H9 (cell line): ENCODE measurements around the gene RGS6. TPM values are rescaled to one million over a fixed set of nuclear protein-coding genes. Genes with fewer than 3 reads are reported as not detected.

Experiments used
- DNase-seq: peaks from one replicate; pipeline ENCODE4 v3.0.0-alpha.2; 2017
- H2AFZ ChIP-seq: one replicate; pipeline ENCODE4 v1.6.1; 2013; ENCODE audit warnings: mild to moderate bottlenecking, low read length, control low read depth, moderate library complexity
- H2AK5ac ChIP-seq: 2 replicates; pipeline ENCODE4 v1.6.1; 2013; ENCODE audit warnings: low read length, control low read depth, mixed read lengths; ENCODE audit not compliant: insufficient read length
- H2BK120ac ChIP-seq: one replicate; pipeline ENCODE4 v1.6.1; 2013; ENCODE audit warnings: low read depth, mild to moderate bottlenecking, low read length, control low read depth, inconsistent platforms; ENCODE audit not compliant: poor library complexity, severe bottlenecking
- H2BK12ac ChIP-seq: 2 replicates; pipeline ENCODE4 v1.6.1; 2013; ENCODE audit warnings: low read length, control low read depth, mixed read lengths, low read depth; ENCODE audit not compliant: insufficient read length
- H2BK15ac ChIP-seq: 2 replicates; pipeline ENCODE4 v1.6.1; 2013; ENCODE audit warnings: low read depth, low read length, control low read depth
- H2BK20ac ChIP-seq: one replicate; pipeline ENCODE4 v1.6.1; 2013; ENCODE audit warnings: low read depth, mild to moderate bottlenecking, low read length, control low read depth, inconsistent platforms; ENCODE audit not compliant: poor library complexity, severe bottlenecking
- H2BK5ac ChIP-seq: 2 replicates; pipeline ENCODE4 v1.6.1; 2013; ENCODE audit warnings: low read length, control low read depth, mixed read lengths; ENCODE audit not compliant: insufficient read length
- H3K14ac ChIP-seq: 2 replicates; pipeline ENCODE4 v1.6.1; 2013; ENCODE audit warnings: low read length, control low read depth; ENCODE audit not compliant: insufficient read depth
- H3K18ac ChIP-seq: 2 replicates; pipeline ENCODE4 v1.6.1; 2013; ENCODE audit warnings: low read depth, mild to moderate bottlenecking, mixed read lengths, low read length, control low read depth; ENCODE audit not compliant: insufficient read length
- H3K23ac ChIP-seq: 2 replicates; pipeline ENCODE4 v1.6.1; 2013; ENCODE audit warnings: low read length, control low read depth, mixed read lengths, low read depth; ENCODE audit not compliant: insufficient read length
- H3K23me2 ChIP-seq: 2 replicates; pipeline ENCODE4 v1.6.1; 2013; ENCODE audit warnings: low read depth, mild to moderate bottlenecking, mixed read lengths, low read length, control low read depth; ENCODE audit not compliant: insufficient read length, poor library complexity, severe bottlenecking
- H3K27ac ChIP-seq: 2 replicates; pipeline ENCODE4 v1.5.1; 2013; ENCODE audit warnings: low read length, control low read depth, mixed read lengths, low read depth; ENCODE audit not compliant: insufficient read length
- H3K27me3 ChIP-seq: 2 replicates; pipeline ENCODE4 v1.6.1; 2013; ENCODE audit warnings: low read length, control low read depth, inconsistent platforms; ENCODE audit not compliant: insufficient read depth
- H3K4ac ChIP-seq: 2 replicates; pipeline ENCODE4 v1.6.1; 2013; ENCODE audit warnings: low read depth, mild to moderate bottlenecking, control low read depth, inconsistent platforms, low read length, moderate library complexity
- H3K4me1 ChIP-seq: 2 replicates; pipeline ENCODE4 v1.6.1; 2013; ENCODE audit warnings: low read length, control low read depth, inconsistent platforms; ENCODE audit not compliant: insufficient read depth
- H3K4me2 ChIP-seq: 2 replicates; pipeline ENCODE4 v1.6.1; 2013; ENCODE audit warnings: low read length, control low read depth, mixed read lengths; ENCODE audit not compliant: insufficient read length, insufficient read depth
- H3K56ac ChIP-seq: 2 replicates; pipeline ENCODE4 v1.6.1; 2013; ENCODE audit warnings: low read depth, mild to moderate bottlenecking, mixed read lengths, low read length, control low read depth; ENCODE audit not compliant: insufficient read length
- H3K79me1 ChIP-seq: 2 replicates; pipeline ENCODE4 v1.6.1; 2013; ENCODE audit warnings: low read depth, mild to moderate bottlenecking, moderate library complexity, low read length, control low read depth, inconsistent platforms; ENCODE audit not compliant: insufficient read depth, poor library complexity, severe bottlenecking
- H3K79me2 ChIP-seq: 2 replicates; pipeline ENCODE4 v1.6.1; 2013; ENCODE audit warnings: low read length, control low read depth, inconsistent platforms; ENCODE audit not compliant: insufficient read depth
- H3K9ac ChIP-seq: 2 replicates; pipeline ENCODE4 v1.6.1; 2013; ENCODE audit warnings: low read length, control low read depth, mixed read lengths; ENCODE audit not compliant: insufficient read length; ENCODE audit errors: extremely low read depth
- H3K9me3 ChIP-seq: one replicate; pipeline ENCODE4 v1.6.1; 2013; ENCODE audit warnings: low read depth, low read length, inconsistent platforms; ENCODE audit not compliant: control insufficient read depth
- H3T11ph ChIP-seq: one replicate; pipeline ENCODE4 v1.6.1; 2013; ENCODE audit warnings: mild to moderate bottlenecking, low read length, control low read depth, inconsistent platforms
- H4K20me1 ChIP-seq: one replicate; pipeline ENCODE4 v1.6.1; 2013; ENCODE audit not compliant: control insufficient read depth, insufficient read length, insufficient read depth
- H4K5ac ChIP-seq: 2 replicates; pipeline ENCODE4 v1.6.1; 2013; ENCODE audit warnings: low read depth, mild to moderate bottlenecking, mixed read lengths, low read length, control low read depth; ENCODE audit not compliant: insufficient read length
- H4K8ac ChIP-seq: replicated peaks from 2 replicates; pipeline ENCODE4 v1.6.1; 2013; ENCODE audit warnings: low read length, control low read depth, mixed read lengths, low read depth; ENCODE audit not compliant: insufficient read length
- H4K91ac ChIP-seq: 2 replicates; pipeline ENCODE4 v1.6.1; 2013; ENCODE audit warnings: low read depth, mild to moderate bottlenecking, moderate library complexity, mixed read lengths, low read length, control low read depth; ENCODE audit not compliant: insufficient read length
- H3K27ac Mint-ChIP-seq, 3 experiments: 2 replicates in 2 of 3; 3 replicates in 1 of 3; pipeline ENCODE4 v1.8.0; 2020 to 2021; ENCODE audit warnings: mixed read lengths in 3 of 3, mild to moderate bottlenecking in 1 of 3, moderate library complexity in 1 of 3
- H3K27me3 Mint-ChIP-seq: 2 replicates; pipeline ENCODE4 v1.8.0; 2021; ENCODE audit warnings: low read depth, mild to moderate bottlenecking, moderate library complexity, mixed read lengths
- H3K36me3 Mint-ChIP-seq, 3 experiments: 2 replicates in 2 of 3; 3 replicates in 1 of 3; pipeline ENCODE4 v1.8.0; 2020 to 2021; ENCODE audit warnings: low read depth in 3 of 3, mixed read lengths in 3 of 3; ENCODE audit not compliant: insufficient read depth in 1 of 3
- H3K4me1 Mint-ChIP-seq, 2 experiments: 2 replicates each; pipeline ENCODE4 v1.8.0; 2020; ENCODE audit warnings: mixed read lengths in 2 of 2
- H3K4me3 Mint-ChIP-seq, 2 experiments: 2 replicates in 1 of 2; 3 replicates in 1 of 2; pipeline ENCODE4 v1.8.0; 2020 to 2021; ENCODE audit warnings: mild to moderate bottlenecking in 2 of 2, mixed read lengths in 2 of 2, moderate library complexity in 1 of 2
- H3K9me3 Mint-ChIP-seq, 2 experiments: 2 replicates in 1 of 2; 3 replicates in 1 of 2; pipeline ENCODE4 v1.8.0; 2020; ENCODE audit warnings: mild to moderate bottlenecking in 2 of 2, mixed read lengths in 2 of 2, moderate library complexity in 1 of 2
- CTCF ChIP-seq: fragments of 200-600 bp; sonication (generic); conservative IDR thresholded peaks from 3 replicates; pipeline ENCODE4 v1.8.0; 2021; ENCODE audit warnings: antibody characterized with exemption, mild to moderate bottlenecking
- WGBS: extraction: QIAGEN DNeasy Blood & Tissue Kit; methylation state at CpG from one replicate; pipeline ENCODE4 v1.1.7; 2013; ENCODE audit warnings: missing lambda C conversion rate, low lambda C conversion rate, mixed read lengths; ENCODE audit not compliant: insufficient read length; ENCODE audit errors: extremely low coverage; 5-methylcytosine and 5-hydroxymethylcytosine counted together
- total RNA-seq: library from RNA; stranded (reverse); gene quantifications from 2 replicates; pipeline ENCODE4 v1.2.1, GENCODE V29; 2021

The RGS6 gene
- total RNA-seq, 1 experiment from 2014 or later, result 3.0 TPM

- Histone ChIP-seq H3K79me2 (no peaks in the 10 kb centered on the region), H4K8ac (no peak overlapping the region), H3K4ac (no peak overlapping the region), H3K23ac (no peak overlapping the region), H3K27me3 (no peaks in the 10 kb centered on the region), H2AK5ac (no peak overlapping the region), H3T11ph (no peak overlapping the region), H3K9ac (no peak overlapping the region), H3K4me1 (peaks cover 2% of the 10 kb centered on the region; the same call in 1 of the 2 replicates), H2BK15ac (no peak overlapping the region), H3K27ac (no peak overlapping the region), H3K23me2 (no peaks in the 10 kb centered on the region), H3K14ac (no peak overlapping the region), H2BK12ac (no peak overlapping the region), H4K20me1 (no peaks in the 10 kb centered on the region), H3K56ac (no peak overlapping the region), H2BK5ac (no peak overlapping the region), H4K5ac (no peak overlapping the region), H3K9me3 (no peaks in the 10 kb centered on the region), H2BK20ac (no peak overlapping the region), H2BK120ac (no peak overlapping the region), H3K4me2 (no peak overlapping the region), H3K18ac (no peak overlapping the region), H4K91ac (no peak overlapping the region), H3K79me1 (no peaks in the 10 kb centered on the region), H2AFZ (no peak overlapping the region)
- H3K9me3 Mint-ChIP-seq, result no peaks in the 10 kb centered on the region; a peak in 1 of 5 replicates
- no CpG with 5 or more reads among the region's 5 CpGs for WGBS
- H3K27ac Mint-ChIP-seq, result peak overlapping the region in 1 of 3 experiments; percentile 16; a peak in 1 of 7 replicates
- no peak overlapping the region for H3K4me3 Mint-ChIP-seq
- H3K27me3 Mint-ChIP-seq, result peaks cover 3% of the 10 kb centered on the region; the same call in 1 of the 2 replicates
- TF ChIP-seq CTCF, result no peak
- H3K36me3 Mint-ChIP-seq, result no peaks in the 10 kb centered on the region; a peak in 1 of 7 replicates
- H3K4me1 Mint-ChIP-seq, result peaks cover 8 to 12% of the 10 kb centered on the region in 2 experiments
- no peak for DNase-seq
Measured at GRCh38 chr14:72452774-72453173, 520.5 kb downstream of the RGS6 start.
